Measurements from ENCODE around the gene MIER2. TPM values are rescaled to one million over a fixed set of nuclear protein-coding genes. Genes with fewer than 3 reads are reported as not detected.

The MIER2 gene
- total RNA-seq, 2 experiments from 2014 or later, result 20.7 to 22.0 TPM

- no peak for DNase-seq
- H3K9me3 Mint-ChIP-seq, result peaks cover 13% of the 10 kb centered on the region
- no peak overlapping the region for H3K4me3 Mint-ChIP-seq
- ChIA-PET POLR2A (interaction anchor here (0.6 kb wide), 1 partner anchor 12 kb away, joined by 3 read pairs; no protein-coding TSS in a partner anchor), CTCF (interaction anchor here (1.0 kb wide), 1 partner anchor 81 kb away, joined by 3 read pairs; no protein-coding TSS in a partner anchor)
- no peak overlapping the region for H3K27ac Mint-ChIP-seq
- H3K4me1 Mint-ChIP-seq, result no peaks in the 10 kb centered on the region
- H3K36me3 Mint-ChIP-seq (ENCODE audit: low read depth), result peaks cover 55% of the 10 kb centered on the region
- no peaks in the 10 kb centered on the region for H3K27me3 Mint-ChIP-seq
Measured at GRCh38 chr19:328025-328505, 16.5 kb downstream of the MIER2 start.

GRCh38 chr19:327291-328024 is 17.1 kb downstream of the MIER2 start:
- POLR2A ChIA-PET, result no interaction called here
- Mint-ChIP-seq H3K27me3 (no peaks in the 10 kb centered on the region), H3K27ac (no peak overlapping the region), H3K4me3 (no peak overlapping the region), H3K36me3 (ENCODE audit: low read depth) (peaks cover 55% of the 10 kb centered on the region), H3K4me1 (no peaks in the 10 kb centered on the region), H3K9me3 (peaks cover 13% of the 10 kb centered on the region)
- DNase-seq, result no peak
- CTCF ChIA-PET, result interaction anchor here (1.0 kb wide), 1 partner anchor 80 kb away, joined by 3 read pairs; no protein-coding TSS in a partner anchor

GRCh38 chr19:326871-327270 is 17.7 kb downstream of the MIER2 start:
- POLR2A ChIA-PET, result no interaction called here
- H3K9me3 Mint-ChIP-seq, result peaks cover 13% of the 10 kb centered on the region
- peaks cover 55% of the 10 kb centered on the region for H3K36me3 Mint-ChIP-seq (ENCODE audit: low read depth)
- no peaks in the 10 kb centered on the region for H3K27me3 Mint-ChIP-seq
- CTCF ChIA-PET, result no interaction called here
- no peaks in the 10 kb centered on the region for H3K4me1 Mint-ChIP-seq
- DNase-seq, result no peak
- H3K27ac Mint-ChIP-seq, result no peak overlapping the region
- H3K4me3 Mint-ChIP-seq, result no peak overlapping the region

- H3K36me3 Mint-ChIP-seq (ENCODE audit: low read depth), result peaks cover 54% of the 10 kb centered on the region
- H3K27me3 Mint-ChIP-seq, result no peaks in the 10 kb centered on the region
- H3K27ac Mint-ChIP-seq, result no peak overlapping the region
- ChIA-PET POLR2A (no interaction called here), CTCF (no interaction called here)
- H3K9me3 Mint-ChIP-seq, result peaks cover 13% of the 10 kb centered on the region
- DNase-seq, result no peak
- H3K4me1 Mint-ChIP-seq, result no peaks in the 10 kb centered on the region
- H3K4me3 Mint-ChIP-seq, result no peak overlapping the region
Measured at GRCh38 chr19:325937-326565, 18.5 kb downstream of the MIER2 start.

GRCh38 chr19:325173-325936 is 19.2 kb downstream of the MIER2 start:
- POLR2A ChIA-PET, result no interaction called here
- no peaks in the 10 kb centered on the region for H3K4me1 Mint-ChIP-seq
- DNase-seq, result no peak
- peaks cover 52% of the 10 kb centered on the region for H3K36me3 Mint-ChIP-seq (ENCODE audit: low read depth)
- no peak overlapping the region for H3K27ac Mint-ChIP-seq
- H3K9me3 Mint-ChIP-seq, result peaks cover 9% of the 10 kb centered on the region
- no peaks in the 10 kb centered on the region for H3K27me3 Mint-ChIP-seq
- no peak overlapping the region for H3K4me3 Mint-ChIP-seq
- CTCF ChIA-PET, result no interaction called here

GRCh38 chr19:324716-325115 is 19.9 kb downstream of the MIER2 start:
- ChIA-PET CTCF (no interaction called here), POLR2A (no interaction called here)
- H3K9me3 Mint-ChIP-seq, result peaks cover 9% of the 10 kb centered on the region
- no peak overlapping the region for H3K27ac Mint-ChIP-seq
- H3K4me3 Mint-ChIP-seq, result no peak overlapping the region
- peaks cover 49% of the 10 kb centered on the region for H3K36me3 Mint-ChIP-seq (ENCODE audit: low read depth)
- DNase-seq, result no peak
- H3K4me1 Mint-ChIP-seq, result no peaks in the 10 kb centered on the region
- H3K27me3 Mint-ChIP-seq, result no peaks in the 10 kb centered on the region

- no peaks in the 10 kb centered on the region for H3K27me3 Mint-ChIP-seq
- H3K4me3 Mint-ChIP-seq, result no peak overlapping the region
- H3K4me1 Mint-ChIP-seq, result no peaks in the 10 kb centered on the region
- H3K36me3 Mint-ChIP-seq (ENCODE audit: low read depth), result peaks cover 41% of the 10 kb centered on the region
- POLR2A ChIA-PET, result no interaction called here
- H3K27ac Mint-ChIP-seq, result no peak overlapping the region
- CTCF ChIA-PET, result no interaction called here
- H3K9me3 Mint-ChIP-seq, result no peaks in the 10 kb centered on the region
- no peak for DNase-seq
Measured at GRCh38 chr19:322616-323015, 22.0 kb downstream of the MIER2 start.

GRCh38 chr19:318509-318774 is 26.2 kb downstream of the MIER2 start:
- no peaks in the 10 kb centered on the region for H3K27me3 Mint-ChIP-seq
- H3K4me3 Mint-ChIP-seq, result no peak overlapping the region
- ChIA-PET CTCF (no interaction called here), POLR2A (no interaction called here)
- DNase-seq, result no peak
- H3K9me3 Mint-ChIP-seq, result no peaks in the 10 kb centered on the region
- H3K4me1 Mint-ChIP-seq, result peaks cover 3% of the 10 kb centered on the region
- H3K27ac Mint-ChIP-seq, result no peak overlapping the region
- H3K36me3 Mint-ChIP-seq (ENCODE audit: low read depth), result peaks cover 35% of the 10 kb centered on the region

- ChIA-PET POLR2A (no interaction called here), CTCF (interaction anchor here (1.2 kb wide), 1 partner anchor 193 kb away, joined by 3 read pairs; no protein-coding TSS in a partner anchor)
- peaks cover 3% of the 10 kb centered on the region for H3K4me1 Mint-ChIP-seq
- no peaks in the 10 kb centered on the region for H3K27me3 Mint-ChIP-seq
- no peak for DNase-seq
- H3K36me3 Mint-ChIP-seq (ENCODE audit: low read depth), result peaks cover 35% of the 10 kb centered on the region
- H3K4me3 Mint-ChIP-seq, result no peak overlapping the region
- no peaks in the 10 kb centered on the region for H3K9me3 Mint-ChIP-seq
- no peak overlapping the region for H3K27ac Mint-ChIP-seq
Measured at GRCh38 chr19:317710-318508, 26.7 kb downstream of the MIER2 start.

GRCh38 chr19:315811-316210 is 28.8 kb downstream of the MIER2 start:
- Mint-ChIP-seq H3K4me3 (no peak overlapping the region), H3K36me3 (ENCODE audit: low read depth) (peaks cover 31% of the 10 kb centered on the region), H3K27ac (no peak overlapping the region), H3K9me3 (no peaks in the 10 kb centered on the region), H3K4me1 (peaks cover 3% of the 10 kb centered on the region), H3K27me3 (no peaks in the 10 kb centered on the region)
- ChIA-PET POLR2A (interaction anchor here (0.6 kb wide), 1 partner anchor 12 kb away, joined by 3 read pairs; no protein-coding TSS in a partner anchor), CTCF (no interaction called here)
- no peak for DNase-seq

GRCh38 chr19:313988-314815 is 30.4 kb downstream of the MIER2 start:
- Mint-ChIP-seq H3K4me3 (no peak overlapping the region), H3K27me3 (no peaks in the 10 kb centered on the region), H3K4me1 (peaks cover 3% of the 10 kb centered on the region), H3K36me3 (ENCODE audit: low read depth) (peaks cover 24% of the 10 kb centered on the region), H3K9me3 (no peaks in the 10 kb centered on the region), H3K27ac (no peak overlapping the region)
- ChIA-PET POLR2A (no interaction called here), CTCF (no interaction called here)
- no peak for DNase-seq
